GM18873 (cell line): ENCODE data around the gene ZNF385D.
"Not testable (repeated sequence)": the region's sequence is repeated elsewhere in the genome, so short reads cannot be mapped to it uniquely, and the experiment has no call there.

ENCODE experiments used
- ATAC-seq: cut with Tn5 transposase; IDR thresholded peaks from one replicate; pipeline ENCODE4 v1.9.1; 2021; ENCODE audit warnings: mild to moderate bottlenecking, moderate library complexity, moderate number of reproducible peaks; ENCODE audit not compliant: unreplicated experiment, low FRiP score

The ZNF385D gene

GRCh38 chr3:21405671-21406667, 345.0 kb downstream of the ZNF385D start:
- ATAC-seq: no peak

- no peak for ATAC-seq
These were observed 352.5 kb downstream of the ZNF385D start for GRCh38 chr3:21398461-21398860.

GRCh38 chr3:21393683-21394311, 357.2 kb downstream of the ZNF385D start:
- ATAC-seq: no peak

- ATAC-seq: no peak
These were observed 358.5 kb downstream of the ZNF385D start for GRCh38 chr3:21392526-21392925.

GRCh38 chr3:21390856-21391255, 360.2 kb downstream of the ZNF385D start:
- no peak for ATAC-seq

GRCh38 chr3:21390136-21390535, 360.9 kb downstream of the ZNF385D start:
- no peak for ATAC-seq

GRCh38 chr3:21387142-21387826, 363.7 kb downstream of the ZNF385D start:
- not testable (repeated sequence) for ATAC-seq

GRCh38 chr3:21378036-21378435, 373.0 kb downstream of the ZNF385D start:
- not testable (repeated sequence) for ATAC-seq

- no peak for ATAC-seq
These were observed 373.8 kb downstream of the ZNF385D start for GRCh38 chr3:21377071-21377769.

- no peak for ATAC-seq
These were observed 378.7 kb downstream of the ZNF385D start for GRCh38 chr3:21372316-21372715.
